ENCODE measurements around the gene RNF133. TPM values are rescaled to one million over a fixed set of nuclear protein-coding genes. Genes with fewer than 3 reads are reported as not detected.

The RNF133 gene
- total and polyA plus RNA-seq, 5 donors from 2014 or later: not detected

GRCh38 chr7:122677149-122677548 is 21.8 kb downstream of the RNF133 start:
- H3K4me3 Mint-ChIP-seq: no peak overlapping the region
- Histone ChIP-seq H3K27ac (ENCODE audit: insufficient read depth, low read length, poor library complexity, severe bottlenecking) (no peak overlapping the region), H3K36me3 (ENCODE audit: control insufficient read depth, insufficient read depth, low read length) (no peaks in the 10 kb centered on the region), H3K9me3 (ENCODE audit: control insufficient read depth in 2 of 2, low read length in 2 of 2) (peaks cover 0 to 2% of the 10 kb centered on the region in 2 experiments), H3K4me3 (ENCODE audit: low read depth, low read length) (no peak overlapping the region), H3K27me3 (ENCODE audit: control insufficient read depth, insufficient read depth, low read length) (no peaks in the 10 kb centered on the region), H3K4me1 (ENCODE audit: control insufficient read depth, insufficient read depth, low read length, poor library complexity, severe bottlenecking) (no peaks in the 10 kb centered on the region)
- no peaks in the 10 kb centered on the region for H3K4me1 Mint-ChIP-seq
- no peak for DNase-seq
- no peaks in the 10 kb centered on the region for H3K36me3 Mint-ChIP-seq
- peaks cover 4 to 20% (median 9%) of the 10 kb centered on the region in 7 donors for H3K9me3 Mint-ChIP-seq
- no peak overlapping the region for H3K27ac Mint-ChIP-seq
- no peak for ATAC-seq (ENCODE audit: low read depth in 2 of 2)
- H3K27me3 Mint-ChIP-seq: no peaks in the 10 kb centered on the region

- H3K9me3 ChIP-seq (ENCODE audit: control insufficient read depth in 2 of 2, low read length in 2 of 2): peaks cover 0 to 2% of the 10 kb centered on the region in 2 experiments
- no peaks in the 10 kb centered on the region for H3K4me1 ChIP-seq (ENCODE audit: control insufficient read depth, insufficient read depth, low read length, poor library complexity, severe bottlenecking)
- no peaks in the 10 kb centered on the region for H3K36me3 ChIP-seq (ENCODE audit: control insufficient read depth, insufficient read depth, low read length)
- Mint-ChIP-seq H3K36me3 (no peaks in the 10 kb centered on the region), H3K27ac (no peak overlapping the region), H3K9me3 (peaks cover 4 to 23% (median 8%) of the 10 kb centered on the region in 7 donors), H3K27me3 (no peaks in the 10 kb centered on the region), H3K4me1 (no peaks in the 10 kb centered on the region), H3K4me3 (no peak overlapping the region)
- no peak overlapping the region for H3K4me3 ChIP-seq (ENCODE audit: low read depth, low read length)
- ATAC-seq (ENCODE audit: low read depth in 2 of 2) (no peak), DNase-seq (no peak)
- no peak overlapping the region for H3K27ac ChIP-seq (ENCODE audit: insufficient read depth, low read length, poor library complexity, severe bottlenecking)
- no peaks in the 10 kb centered on the region for H3K27me3 ChIP-seq (ENCODE audit: control insufficient read depth, insufficient read depth, low read length)
These were observed 22.5 kb downstream of the RNF133 start for GRCh38 chr7:122676466-122676865.

- Histone ChIP-seq H3K9me3 (ENCODE audit: control insufficient read depth in 2 of 2, low read length in 2 of 2) (peaks cover 0 to 2% of the 10 kb centered on the region in 2 experiments), H3K4me3 (ENCODE audit: low read depth, low read length) (no peak overlapping the region), H3K27me3 (ENCODE audit: control insufficient read depth, insufficient read depth, low read length) (no peaks in the 10 kb centered on the region), H3K36me3 (ENCODE audit: control insufficient read depth, insufficient read depth, low read length) (no peaks in the 10 kb centered on the region), H3K27ac (ENCODE audit: insufficient read depth, low read length, poor library complexity, severe bottlenecking) (no peak overlapping the region), H3K4me1 (ENCODE audit: control insufficient read depth, insufficient read depth, low read length, poor library complexity, severe bottlenecking) (no peaks in the 10 kb centered on the region)
- H3K4me3 Mint-ChIP-seq: no peak overlapping the region
- no peaks in the 10 kb centered on the region for H3K27me3 Mint-ChIP-seq
- DNase-seq (no peak), ATAC-seq (ENCODE audit: low read depth in 2 of 2) (no peak)
- no peaks in the 10 kb centered on the region for H3K36me3 Mint-ChIP-seq
- H3K9me3 Mint-ChIP-seq: peaks cover 4 to 27% (median 9%) of the 10 kb centered on the region in 7 donors
- H3K27ac Mint-ChIP-seq: no peak overlapping the region
- no peaks in the 10 kb centered on the region for H3K4me1 Mint-ChIP-seq
These were observed 23.3 kb downstream of the RNF133 start for GRCh38 chr7:122675621-122676020.

- Mint-ChIP-seq H3K4me1 (no peaks in the 10 kb centered on the region), H3K36me3 (no peaks in the 10 kb centered on the region), H3K27me3 (no peaks in the 10 kb centered on the region), H3K9me3 (peaks cover 2 to 28% (median 10%) of the 10 kb centered on the region in 7 donors), H3K4me3 (no peak overlapping the region), H3K27ac (no peak overlapping the region)
- H3K27me3 ChIP-seq (ENCODE audit: control insufficient read depth, insufficient read depth, low read length): no peaks in the 10 kb centered on the region
- DNase-seq (no peak), ATAC-seq (ENCODE audit: low read depth in 2 of 2) (no peak)
- H3K4me3 ChIP-seq (ENCODE audit: low read depth, low read length): no peak overlapping the region
- H3K9me3 ChIP-seq (ENCODE audit: control insufficient read depth in 2 of 2, low read length in 2 of 2): peaks cover 0 to 2% of the 10 kb centered on the region in 2 experiments
- H3K36me3 ChIP-seq (ENCODE audit: control insufficient read depth, insufficient read depth, low read length): no peaks in the 10 kb centered on the region
- no peaks in the 10 kb centered on the region for H3K4me1 ChIP-seq (ENCODE audit: control insufficient read depth, insufficient read depth, low read length, poor library complexity, severe bottlenecking)
- H3K27ac ChIP-seq (ENCODE audit: insufficient read depth, low read length, poor library complexity, severe bottlenecking): no peak overlapping the region
These were observed 23.9 kb downstream of the RNF133 start for GRCh38 chr7:122675011-122675410.

- Histone ChIP-seq H3K27me3 (ENCODE audit: control insufficient read depth, insufficient read depth, low read length) (no peaks in the 10 kb centered on the region), H3K36me3 (ENCODE audit: control insufficient read depth, insufficient read depth, low read length) (no peaks in the 10 kb centered on the region), H3K9me3 (ENCODE audit: control insufficient read depth in 2 of 2, low read length in 2 of 2) (peaks cover 0 to 2% of the 10 kb centered on the region in 2 experiments), H3K27ac (ENCODE audit: insufficient read depth, low read length, poor library complexity, severe bottlenecking) (no peak overlapping the region), H3K4me3 (ENCODE audit: low read depth, low read length) (no peak overlapping the region), H3K4me1 (ENCODE audit: control insufficient read depth, insufficient read depth, low read length, poor library complexity, severe bottlenecking) (no peaks in the 10 kb centered on the region)
- DNase-seq: no peak
- Mint-ChIP-seq H3K27me3 (no peaks in the 10 kb centered on the region), H3K27ac (no peak overlapping the region), H3K36me3 (no peaks in the 10 kb centered on the region), H3K9me3 (peaks cover 2 to 28% (median 10%) of the 10 kb centered on the region in 7 donors), H3K4me3 (no peak overlapping the region), H3K4me1 (no peaks in the 10 kb centered on the region)
- ATAC-seq (ENCODE audit: low read depth in 2 of 2): no peak
These were observed 24.4 kb downstream of the RNF133 start for GRCh38 chr7:122674502-122674901.

- Mint-ChIP-seq H3K4me1 (no peaks in the 10 kb centered on the region), H3K36me3 (no peaks in the 10 kb centered on the region), H3K4me3 (no peak overlapping the region), H3K27ac (no peak overlapping the region), H3K27me3 (no peaks in the 10 kb centered on the region), H3K9me3 (peaks cover 2 to 25% (median 7%) of the 10 kb centered on the region in 7 donors)
- Histone ChIP-seq H3K4me3 (ENCODE audit: low read depth, low read length) (no peak overlapping the region), H3K36me3 (ENCODE audit: control insufficient read depth, insufficient read depth, low read length) (no peaks in the 10 kb centered on the region), H3K4me1 (ENCODE audit: control insufficient read depth, insufficient read depth, low read length, poor library complexity, severe bottlenecking) (no peaks in the 10 kb centered on the region), H3K27ac (ENCODE audit: insufficient read depth, low read length, poor library complexity, severe bottlenecking) (no peak overlapping the region), H3K27me3 (ENCODE audit: control insufficient read depth, insufficient read depth, low read length) (no peaks in the 10 kb centered on the region), H3K9me3 (ENCODE audit: control insufficient read depth in 2 of 2, low read length in 2 of 2) (peaks cover 0 to 2% of the 10 kb centered on the region in 2 experiments)
- DNase-seq (no peak), ATAC-seq (ENCODE audit: low read depth in 2 of 2) (no peak)
These were observed 25.0 kb downstream of the RNF133 start for GRCh38 chr7:122673951-122674350.

- no peak for DNase-seq
These were observed 26.4 kb downstream of the RNF133 start for GRCh38 chr7:122672536-122672935.

GRCh38 chr7:122663733-122664132 is 35.2 kb downstream of the RNF133 start:
- Histone ChIP-seq H3K4me1 (ENCODE audit: control insufficient read depth, insufficient read depth, low read length, poor library complexity, severe bottlenecking) (no peaks in the 10 kb centered on the region), H3K27me3 (ENCODE audit: control insufficient read depth, insufficient read depth, low read length) (no peaks in the 10 kb centered on the region), H3K36me3 (ENCODE audit: control insufficient read depth, insufficient read depth, low read length) (no peaks in the 10 kb centered on the region), H3K4me3 (ENCODE audit: low read depth, low read length) (no peak overlapping the region), H3K9me3 (ENCODE audit: control insufficient read depth in 2 of 2, low read length in 2 of 2) (peaks cover 0 to 2% of the 10 kb centered on the region in 2 experiments), H3K27ac (ENCODE audit: insufficient read depth, low read length, poor library complexity, severe bottlenecking) (no peak overlapping the region)
- no peak for ATAC-seq (ENCODE audit: low read depth in 2 of 2)
- Mint-ChIP-seq H3K27ac (no peak overlapping the region), H3K4me3 (no peak overlapping the region), H3K36me3 (no peaks in the 10 kb centered on the region), H3K4me1 (no peaks in the 10 kb centered on the region), H3K9me3 (peaks cover 0 to 6% (median 2%) of the 10 kb centered on the region in 7 donors), H3K27me3 (no peaks in the 10 kb centered on the region)
- DNase-seq: no peak

More at GRCh38 chr7:122672536-122672935, 26.4 kb downstream of the RNF133 start:
- H3K9me3 ChIP-seq (ENCODE audit: control insufficient read depth in 2 of 2, low read length in 2 of 2): peaks cover 0 to 2% of the 10 kb centered on the region in 2 experiments
- Mint-ChIP-seq H3K27me3 (no peaks in the 10 kb centered on the region), H3K9me3 (peaks cover 0 to 21% (median 7%) of the 10 kb centered on the region in 7 donors), H3K4me3 (no peak overlapping the region), H3K36me3 (no peaks in the 10 kb centered on the region), H3K27ac (no peak overlapping the region), H3K4me1 (no peaks in the 10 kb centered on the region)
- H3K27me3 ChIP-seq (ENCODE audit: control insufficient read depth, insufficient read depth, low read length): no peaks in the 10 kb centered on the region
- H3K27ac ChIP-seq (ENCODE audit: insufficient read depth, low read length, poor library complexity, severe bottlenecking): no peak overlapping the region
- H3K36me3 ChIP-seq (ENCODE audit: control insufficient read depth, insufficient read depth, low read length): no peaks in the 10 kb centered on the region
- ATAC-seq (ENCODE audit: low read depth in 2 of 2): no peak
- H3K4me3 ChIP-seq (ENCODE audit: low read depth, low read length): no peak overlapping the region
- no peaks in the 10 kb centered on the region for H3K4me1 ChIP-seq (ENCODE audit: control insufficient read depth, insufficient read depth, low read length, poor library complexity, severe bottlenecking)
